Measurements from ENCODE around the gene ZP4. TPM values are rescaled to one million over a fixed set of nuclear protein-coding genes. Genes with fewer than 3 reads are reported as not detected.

The ZP4 gene
- total and polyA plus RNA-seq, 2 of the 8 experiments (the other 6 are each of a cell fraction or from before 2014, with no cell fraction given), result not detected

DNA sequence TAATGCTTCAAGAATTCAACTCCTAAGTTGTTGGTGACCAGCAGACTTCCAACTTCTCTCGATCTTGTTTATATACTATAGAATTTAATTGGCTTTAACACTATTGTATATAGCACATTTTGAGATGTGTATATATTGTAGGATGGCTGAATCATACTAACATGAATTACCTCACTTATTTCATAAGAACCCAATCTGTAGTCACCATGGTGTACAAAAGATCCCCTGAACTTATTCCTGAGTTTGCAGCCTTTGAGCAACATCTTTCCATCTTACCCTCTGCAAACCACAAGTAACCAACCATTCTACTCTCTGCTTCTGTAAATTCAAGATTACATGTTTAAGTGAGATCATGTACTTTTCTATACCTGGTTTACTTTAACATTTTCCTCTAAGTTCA lies 12.3 kb downstream of the ZP4 start:
- no peaks in the 10 kb centered on the region for H3K27me3 ChIP-seq (replicated peaks in 1 of 4; ENCODE audit: control insufficient read depth in 3 of 4, extremely low read depth in 1 of 4, insufficient read depth in 3 of 4, low read length in 3 of 4)
- no peak overlapping the region for H3K18ac ChIP-seq (ENCODE audit: extremely low read depth, low read length)
- 79% methylated on average over 1 of the region's 1 CpG; no CpG with 5 or more reads in 1 of the 2 experiments for WGBS, 2 experiments (ENCODE audit: extremely low coverage in 1 of 2, insufficient coverage in 1 of 2, insufficient read length in 1 of 2, insufficient replicate concordance in 2 of 2, low coverage in 1 of 2, low lambda C conversion rate in 2 of 2, missing lambda C conversion rate in 1 of 2)
- POLR2A ChIA-PET (ENCODE audit: partially characterized antibody), result no interaction called here
- H3K4me2 ChIP-seq (ENCODE audit: insufficient read depth in 1 of 2, low read depth in 2 of 2, low read length in 2 of 2), result no peak overlapping the region
- no peaks in the 10 kb centered on the region for H3K23me2 ChIP-seq (ENCODE audit: low read depth, low read length)
- H2BK12ac ChIP-seq (ENCODE audit: low read depth, low read length), result no peak overlapping the region
- FAIRE-seq (no peak), DNase-seq (ENCODE audit: low read depth in 1 of 2, low spot score in 2 of 2) (no peak)
- no peak overlapping the region for H2AK5ac ChIP-seq (ENCODE audit: low read depth, low read length)
- H3K79me1 ChIP-seq (ENCODE audit: low read depth, low read length), result no peaks in the 10 kb centered on the region
- H3K14ac ChIP-seq (ENCODE audit: insufficient read length), result no peak overlapping the region
- no peaks in the 10 kb centered on the region for H3K36me3 ChIP-seq (ENCODE audit: control insufficient read depth in 2 of 4, insufficient read depth in 4 of 4, low read length in 3 of 4)
- no peaks in the 10 kb centered on the region for H3K79me2 ChIP-seq (ENCODE audit: control insufficient read depth in 1 of 2, insufficient read depth in 2 of 2, low read length in 2 of 2)
- no peak overlapping the region for H2BK120ac ChIP-seq (replicated peaks; ENCODE audit: low read depth, low read length)
- no peak overlapping the region for H3K23ac ChIP-seq (ENCODE audit: insufficient read length)
- no peak overlapping the region for H4K8ac ChIP-seq (ENCODE audit: extremely low read depth, insufficient read depth, low read length)
- H3K9ac ChIP-seq (replicated peaks in 1 of 4; ENCODE audit: extremely low read depth in 1 of 4, low read depth in 3 of 4, low read length in 3 of 4), result no peak overlapping the region
- no peak overlapping the region for H2BK5ac ChIP-seq (ENCODE audit: low read depth, low read length)
- H3K4me3 ChIP-seq (ENCODE audit: extremely low read depth in 1 of 4, insufficient read depth in 2 of 4, low read depth in 3 of 4, low read length in 4 of 4), result no peak overlapping the region
- no peak overlapping the region for H3K56ac ChIP-seq (replicated peaks; ENCODE audit: insufficient read length, low read depth, low read length)
- H3K27ac ChIP-seq (ENCODE audit: low read depth, low read length), result no peak overlapping the region
- no peaks in the 10 kb centered on the region for H3K9me3 ChIP-seq (ENCODE audit: insufficient read depth in 2 of 2, low read depth in 1 of 2, low read length in 1 of 2)
- H4K20me1 ChIP-seq (replicated peaks in 1 of 2; ENCODE audit: control insufficient read depth in 1 of 2, insufficient read depth in 2 of 2, low read length in 2 of 2), result no peaks in the 10 kb centered on the region
- no peak overlapping the region for H4K5ac ChIP-seq (ENCODE audit: insufficient read length, low read depth, low read length)
- H4K91ac ChIP-seq (replicated peaks; ENCODE audit: insufficient read length, low read length), result no peak overlapping the region
- peaks cover 0 to 4% (median 2%) of the 10 kb centered on the region in 4 experiments; a peak in 2 of 7 replicates for H3K4me1 ChIP-seq (replicated peaks in 1 of 4; ENCODE audit: control insufficient read depth in 3 of 4, insufficient read depth in 4 of 4, low read length in 3 of 4)
- CTCF ChIA-PET (ENCODE audit: partially characterized antibody), result interaction anchor here (1.4 to 9.8 kb wide), 4 partner anchors 14 to 74 kb away, joined by 3 to 54 read pairs (median 8); no protein-coding TSS in a partner anchor
- no peak overlapping the region for H2BK20ac ChIP-seq (ENCODE audit: low read length)
- no peak overlapping the region for H2BK15ac ChIP-seq (ENCODE audit: low read length)
- H3K4ac ChIP-seq (replicated peaks; ENCODE audit: insufficient read length, low read depth, low read length), result no peak overlapping the region
- TF ChIP-seq HDAC6 (IDR thresholded peaks at IDR 0.05; ENCODE audit: low read depth, low read length) (no peak), SIX5 (IDR thresholded peaks at IDR 0.05; ENCODE audit: low read depth, low read length) (no peak)
- H2AFZ ChIP-seq (ENCODE audit: low read length), result no peak overlapping the region
